ENCODE measurements around the gene ASCL5.

ASCL5 gene

DNA sequence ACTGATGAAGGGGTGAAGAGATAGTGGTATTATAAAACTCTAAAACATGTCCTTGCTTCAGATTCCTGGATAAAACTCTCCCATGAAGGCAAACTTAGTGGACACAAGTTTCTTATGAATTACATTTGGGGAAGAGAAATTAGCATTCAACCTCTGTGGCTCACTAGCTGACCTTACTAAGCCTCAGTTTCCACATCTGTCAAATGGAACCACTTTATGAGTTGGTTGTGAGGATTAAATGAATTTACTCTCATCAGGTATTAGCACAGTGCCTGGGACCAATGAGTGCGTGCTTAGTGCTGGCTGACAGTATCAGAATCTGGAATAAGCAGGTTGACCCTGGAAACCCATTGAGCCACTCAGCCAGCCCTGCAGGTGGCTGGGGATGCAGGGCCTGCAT, 17.3 kb downstream of the ASCL5 start:
- DNase-seq = no peak

DNA sequence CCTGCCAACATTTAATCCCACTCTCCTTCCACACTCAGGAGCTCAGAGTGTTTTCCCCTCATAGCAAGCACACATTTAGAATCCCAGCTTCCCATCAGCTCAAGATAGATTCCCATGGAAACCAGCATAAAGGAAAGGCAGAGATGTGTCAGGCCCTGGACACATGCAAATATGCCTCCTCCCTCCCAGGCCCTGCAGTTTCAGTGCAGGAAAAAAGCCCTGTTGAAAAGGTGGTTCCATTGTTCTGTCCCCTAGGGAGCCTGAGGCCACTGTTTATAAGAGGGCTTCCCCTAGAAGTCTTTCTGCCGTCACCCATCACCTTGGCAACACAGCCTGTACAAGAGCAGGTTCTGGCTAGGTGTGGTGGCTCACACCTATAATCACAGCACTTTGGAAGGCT, 18.4 kb downstream of the ASCL5 start:
- no peak for DNase-seq

DNA sequence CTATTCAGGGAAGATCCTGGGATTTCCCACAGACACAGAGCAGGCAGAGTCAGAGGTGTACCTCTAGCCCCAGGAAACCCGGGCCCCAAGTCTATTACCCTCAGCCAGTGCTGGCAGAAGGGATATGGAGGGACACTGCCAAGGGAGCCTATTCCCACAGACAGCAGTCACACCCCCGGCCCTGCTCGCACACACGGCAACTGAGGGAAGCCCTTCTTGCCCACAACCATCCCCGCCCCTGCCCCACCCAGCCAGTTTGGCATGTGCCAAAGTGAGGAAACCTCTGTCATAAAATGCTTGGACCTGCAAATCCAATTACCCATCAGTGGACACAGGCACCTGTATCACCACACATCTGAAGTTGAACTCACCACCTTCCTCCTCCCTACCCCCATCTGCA, 21.3 kb downstream of the ASCL5 start:
- DNase-seq = no peak

DNA sequence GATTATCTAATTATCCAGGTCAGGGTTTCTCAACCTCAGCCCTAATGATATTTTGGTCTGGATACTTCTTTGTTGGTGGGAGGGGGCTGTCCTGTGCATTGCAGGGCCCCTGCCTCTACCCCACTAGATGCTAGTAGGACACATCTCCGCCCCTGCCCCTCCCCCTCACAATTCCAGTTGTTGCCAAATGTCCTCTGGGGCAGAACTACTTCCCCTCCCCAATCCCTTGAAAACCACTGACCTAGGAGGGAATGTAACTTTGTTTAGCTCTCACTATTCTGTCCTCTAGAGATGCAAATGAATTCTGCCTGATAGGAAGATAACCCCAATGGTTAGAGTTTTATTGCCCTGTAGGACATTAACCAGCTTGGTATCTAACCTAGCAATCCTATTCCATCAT, 22.8 kb downstream of the ASCL5 start:
- DNase-seq = no peak

GRCh38 chr1:201103666-201104065, 23.3 kb downstream of the ASCL5 start:
- DNase-seq = no peak

DNA sequence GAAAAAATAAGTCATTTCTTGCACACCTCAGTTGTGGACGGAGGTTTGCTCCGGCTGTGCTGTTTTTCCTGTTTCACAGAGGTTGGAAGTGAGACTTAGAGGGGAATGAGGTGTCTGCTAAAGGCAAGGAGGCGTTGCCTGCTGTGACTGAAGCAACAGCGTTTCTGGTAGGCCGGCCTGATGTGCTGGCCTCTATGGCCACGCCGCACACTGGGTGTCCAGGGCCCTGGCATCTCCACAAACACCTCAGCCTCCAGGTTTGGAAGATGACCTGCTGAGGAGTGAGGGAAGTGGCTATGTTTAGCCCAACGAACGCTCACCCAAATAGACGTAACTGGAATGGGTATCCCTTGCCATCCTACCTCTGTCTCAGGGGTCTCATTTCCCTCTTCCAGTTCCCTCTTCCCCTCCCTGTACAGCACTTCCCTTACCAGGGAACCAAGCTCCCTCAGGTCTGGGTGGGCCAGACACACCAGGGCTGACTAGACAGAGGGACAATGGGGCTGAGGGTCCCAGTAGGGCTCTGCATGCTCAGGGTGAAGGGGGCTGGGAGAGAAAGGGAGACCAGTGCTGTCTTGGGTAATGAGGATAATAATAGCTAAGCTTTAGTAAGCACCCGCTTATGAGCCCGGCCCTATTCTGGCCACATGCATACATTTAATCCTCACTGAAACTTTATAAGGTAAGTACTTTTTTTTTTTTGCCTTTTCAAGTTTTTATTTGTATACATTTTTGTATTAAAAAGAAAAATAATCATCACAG, 26.6 kb downstream of the ASCL5 start:
- no peak for DNase-seq

DNA sequence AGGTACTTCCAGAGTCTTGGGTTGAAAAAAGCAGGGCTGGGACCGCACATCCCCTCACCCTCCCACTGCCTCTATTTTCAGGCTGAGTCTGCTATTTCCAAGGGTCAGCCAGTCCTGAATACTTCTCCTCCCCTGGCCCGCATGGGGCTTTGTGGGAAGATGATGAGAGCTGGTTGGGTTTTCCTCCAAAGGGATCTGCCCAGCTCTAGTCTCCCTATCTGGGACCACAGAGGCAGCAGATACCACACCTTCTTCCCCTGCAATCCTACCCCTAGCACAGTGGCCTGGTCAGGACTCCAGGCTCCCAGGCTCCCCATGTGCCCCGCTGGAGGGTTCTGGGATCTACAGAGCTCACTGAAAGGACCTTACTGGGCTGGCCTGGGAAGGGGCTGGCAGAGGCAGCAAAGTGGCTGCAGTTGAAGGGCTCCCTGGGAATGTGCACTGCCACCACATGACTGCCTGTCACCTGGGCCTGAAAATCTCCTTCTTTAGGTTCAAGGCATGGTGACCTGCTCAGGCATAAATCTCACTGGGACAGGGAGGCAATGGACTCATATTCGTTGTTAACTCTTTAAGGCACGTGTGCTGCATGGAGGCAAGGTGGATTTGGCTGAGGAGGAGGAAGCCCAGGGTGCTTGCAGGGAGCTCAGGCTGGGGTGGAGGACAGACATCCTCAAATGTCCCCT, 27.8 kb downstream of the ASCL5 start:
- no peak for DNase-seq

DNA sequence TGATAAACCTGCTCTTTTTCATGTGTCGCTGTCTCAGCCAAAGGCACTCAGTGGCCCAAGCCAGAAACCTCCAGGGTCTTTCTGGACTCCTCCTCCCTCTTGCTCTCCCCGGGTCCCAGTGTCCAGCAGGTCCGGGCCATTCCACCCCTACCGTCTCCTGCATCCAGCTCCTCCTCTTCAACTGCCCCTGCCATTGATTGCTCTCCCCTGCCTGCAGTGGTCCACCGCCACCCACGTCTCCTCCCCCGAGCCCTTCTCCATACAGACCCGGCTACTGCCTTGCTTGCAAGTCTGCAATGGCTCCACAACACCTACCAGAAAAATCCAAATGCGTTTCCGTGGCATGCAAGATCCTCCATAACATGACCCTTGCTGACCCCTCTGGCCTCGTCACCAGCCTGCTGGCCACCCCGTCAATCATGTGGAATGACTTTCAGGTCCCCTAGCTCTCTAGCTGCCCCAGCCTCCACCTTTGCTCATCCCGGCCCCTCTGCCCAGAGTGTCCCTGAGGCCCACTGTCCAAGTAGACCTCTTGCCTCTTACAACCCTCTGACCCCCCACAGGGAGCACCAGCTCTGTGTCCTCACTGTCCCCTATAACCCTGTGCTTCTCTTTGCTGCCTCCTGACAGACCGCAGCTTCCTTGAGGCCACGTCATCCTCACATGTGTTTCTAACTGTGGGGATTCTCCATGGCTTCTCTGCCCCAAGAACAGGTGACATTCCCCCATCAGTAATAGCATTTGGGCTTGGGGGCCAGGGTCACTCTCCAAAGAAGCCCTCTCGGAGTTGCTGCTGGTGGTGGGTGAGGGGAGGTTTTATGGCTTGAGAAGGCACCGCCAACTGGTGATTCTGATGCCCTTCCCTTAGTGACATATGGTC, 29.8 kb downstream of the ASCL5 start:
- no peak for DNase-seq

- DNase-seq = no peak
These were observed 30.9 kb downstream of the ASCL5 start for GRCh38 chr1:201096041-201096461.

DNA sequence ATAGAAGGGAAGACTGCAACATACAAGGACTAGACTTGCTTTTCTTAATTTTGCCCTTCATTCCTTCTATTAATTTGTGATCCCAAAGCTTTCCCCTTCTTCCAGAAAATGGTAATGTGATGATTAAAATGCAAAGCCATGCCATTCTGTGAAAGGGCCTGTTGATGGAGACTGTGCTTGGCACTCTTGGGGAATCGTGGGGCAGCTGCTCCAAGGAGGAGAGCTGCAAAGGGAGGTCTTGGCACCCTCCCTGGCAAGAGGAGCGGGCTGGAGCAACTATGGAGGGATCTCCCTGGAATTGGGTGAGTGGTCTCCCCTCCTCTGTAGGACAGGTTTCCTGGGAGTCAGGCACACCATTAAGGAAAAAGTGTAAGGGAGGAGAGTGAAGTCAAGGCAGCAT, 31.4 kb downstream of the ASCL5 start:
- DNase-seq = no peak

GRCh38 chr1:201094832-201095231, 32.2 kb downstream of the ASCL5 start:
- no peak for DNase-seq

- DNase-seq = no peak
These were observed 33.0 kb downstream of the ASCL5 start for GRCh38 chr1:201093962-201094361.

DNA sequence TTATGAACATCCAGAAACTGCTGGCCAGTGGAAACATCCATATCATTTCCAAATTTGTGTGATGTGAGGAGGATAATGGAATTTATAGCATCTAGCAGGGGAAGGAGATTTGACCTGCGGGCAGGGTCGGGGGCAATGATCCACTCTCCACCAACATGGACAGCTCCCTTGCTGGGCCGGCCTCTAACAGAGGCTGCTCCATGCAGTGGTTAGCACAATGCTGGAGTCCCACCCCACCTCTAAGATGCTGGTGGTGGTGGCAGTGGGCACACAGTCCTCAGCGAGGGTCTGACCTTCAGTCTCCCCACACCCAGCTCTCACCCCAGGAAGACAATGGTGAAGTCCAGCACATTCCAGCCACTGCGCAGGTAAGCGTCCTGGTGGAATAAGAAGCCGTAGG, 33.4 kb downstream of the ASCL5 start:
- DNase-seq = no peak

DNA sequence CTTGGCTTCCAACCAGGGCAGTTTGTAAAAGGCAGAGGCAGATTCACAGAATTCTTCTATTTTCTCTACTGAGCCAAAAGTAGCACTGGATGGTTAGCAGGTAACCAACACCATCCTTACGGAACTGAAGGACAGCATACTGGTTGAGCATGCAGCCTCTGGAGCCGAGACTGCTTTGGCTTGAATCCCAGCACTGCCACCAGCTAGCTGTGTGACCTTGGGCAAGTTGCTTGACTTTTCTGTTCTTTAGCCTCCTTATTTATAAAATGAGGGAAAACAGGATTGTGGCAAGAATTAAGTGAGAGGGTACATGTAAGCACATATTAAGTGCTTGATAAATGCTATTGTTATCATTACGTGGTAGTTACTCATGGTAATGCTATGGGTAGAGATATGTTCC, 34.2 kb downstream of the ASCL5 start:
- DNase-seq = no peak

DNA sequence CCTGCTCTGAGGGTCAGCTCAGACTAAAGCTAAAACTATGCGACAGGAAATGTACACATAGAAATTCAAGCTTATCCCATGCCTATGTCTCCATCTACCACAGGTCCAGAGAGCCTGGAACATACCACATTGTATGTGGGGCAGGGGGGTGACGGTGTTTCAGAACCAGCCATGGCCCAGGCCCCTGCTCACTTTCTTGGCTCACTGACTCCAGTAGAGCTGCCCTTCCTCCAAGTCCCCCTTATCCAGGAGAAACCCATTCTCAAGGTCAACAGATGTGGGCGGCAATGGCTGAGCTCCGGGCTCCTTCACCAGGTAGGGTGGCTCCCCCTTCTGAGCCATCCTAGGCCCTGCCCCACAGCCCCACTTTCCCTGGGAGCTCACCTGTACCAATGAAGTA, 35.7 kb downstream of the ASCL5 start:
- DNase-seq = no peak

GRCh38 chr1:201090541-201090940, 36.4 kb downstream of the ASCL5 start:
- DNase-seq = no peak

GRCh38 chr1:201089596-201089995, 37.4 kb downstream of the ASCL5 start:
- DNase-seq = no peak

- DNase-seq = no peak
These were observed 38.0 kb downstream of the ASCL5 start for GRCh38 chr1:201088901-201089525.

DNA sequence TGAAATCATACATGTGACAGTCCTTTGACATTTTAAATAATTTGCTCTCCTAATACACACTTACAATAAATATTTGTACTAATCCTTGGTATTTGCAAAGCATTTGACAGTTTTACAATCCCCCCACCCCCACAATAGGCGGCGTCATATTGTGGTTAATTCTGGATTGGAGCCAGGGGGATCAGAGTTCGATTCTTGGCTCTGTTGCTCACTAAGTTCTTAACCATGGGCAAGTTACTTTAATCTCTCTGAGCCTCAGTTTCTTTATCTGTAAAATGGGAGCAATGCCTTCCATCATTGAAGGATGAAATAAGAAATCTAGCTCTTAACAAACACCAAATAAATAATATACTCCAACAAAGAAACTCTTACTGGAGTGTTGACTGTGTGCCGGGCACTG, 38.6 kb downstream of the ASCL5 start:
- DNase-seq = no peak

DNA sequence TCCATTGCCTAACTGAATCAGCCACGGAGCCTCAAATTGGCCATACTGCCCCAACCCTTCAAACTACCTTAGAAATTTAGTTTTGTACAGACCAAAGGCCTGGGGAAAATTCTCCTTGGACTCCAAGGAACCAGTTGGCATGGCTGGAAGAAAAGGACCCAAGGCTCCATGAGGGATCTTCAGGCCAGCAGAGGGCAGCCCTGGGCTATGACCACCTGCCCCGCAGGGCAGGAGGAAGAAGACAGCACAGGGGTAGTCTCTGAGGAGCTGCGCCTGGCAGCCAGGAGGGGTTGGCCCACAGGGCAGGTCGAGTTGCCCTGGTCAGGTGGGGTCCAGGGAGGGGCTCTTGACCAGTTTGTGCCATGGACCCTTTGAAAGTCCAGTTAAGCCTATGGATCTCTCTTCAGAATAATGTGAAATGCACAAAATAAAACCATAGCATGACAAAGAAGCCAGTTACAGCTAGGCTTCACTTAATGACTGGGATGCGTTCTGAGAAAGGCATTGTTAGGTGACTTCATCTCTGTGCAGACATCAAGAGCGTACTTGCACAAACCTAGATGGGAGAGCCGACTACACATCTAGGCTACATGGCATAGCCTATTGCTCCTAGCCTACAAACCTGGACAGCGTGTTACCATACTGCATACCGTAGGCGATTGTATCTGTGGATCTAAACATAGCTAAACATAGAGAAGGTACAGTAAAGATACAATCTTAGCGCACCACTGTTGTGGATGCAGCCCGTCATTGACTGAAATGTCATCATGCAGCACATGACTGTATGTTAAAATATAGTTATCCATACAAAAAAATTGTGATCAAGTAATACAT, 40.9 kb downstream of the ASCL5 start:
- peak; percentile 57 for DNase-seq

DNA sequence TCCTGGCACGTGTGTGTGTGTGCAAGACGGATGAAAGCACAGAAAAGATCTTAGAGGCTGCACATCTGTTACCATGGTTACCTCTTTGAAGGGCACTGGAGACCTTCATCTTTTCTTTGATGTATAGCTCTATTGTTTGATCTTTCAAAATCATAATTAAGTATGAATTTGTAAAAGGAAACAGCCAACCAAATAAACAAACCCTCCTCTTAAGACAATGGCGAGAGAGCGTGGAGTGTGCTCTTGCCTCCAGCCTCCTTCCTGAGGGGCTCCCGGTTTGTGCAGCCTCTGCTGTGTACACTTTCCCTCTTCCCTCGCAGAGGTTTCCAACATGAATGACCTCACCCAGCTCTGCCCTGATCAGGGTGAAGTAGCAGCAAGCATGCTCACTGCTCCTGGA, 42.7 kb downstream of the ASCL5 start:
- no peak for DNase-seq

DNA sequence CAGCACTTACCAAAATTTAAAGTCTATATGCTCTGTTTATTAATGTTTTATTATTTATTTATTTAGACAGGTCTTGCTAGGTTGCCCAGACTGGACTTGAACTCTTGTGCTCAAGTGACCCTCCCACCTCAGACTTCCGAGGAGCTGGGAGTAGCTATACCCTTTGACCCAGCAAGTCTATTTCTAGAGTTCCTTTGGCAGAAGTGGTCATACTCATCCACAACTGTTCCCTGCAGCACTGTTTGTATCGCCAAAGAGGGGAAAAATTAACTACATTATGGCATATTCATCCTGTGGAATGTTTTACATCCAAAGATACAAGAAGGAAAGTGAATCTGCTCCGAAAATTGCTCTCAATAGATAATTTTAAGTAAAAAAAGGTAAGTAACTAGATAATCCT, 43.2 kb downstream of the ASCL5 start:
- DNase-seq = no peak
